Activated naive CD8-positive, alpha-beta T cell treated with anti-CD3 and anti-CD28 coated beads, Interleukin-2, amount 50 U/mL, for 24 hours (primary cell): ENCODE data around the gene PRKN.

Experiments
- ATAC-seq: fragments of 150-1000 bp; cut with Tn5 transposase; one replicate; pipeline ENCODE4 v1.10.0; 2021
- DNase-seq: peaks from one replicate; pipeline ENCODE4 v3.0.0; 2021
- H3K27ac Mint-ChIP-seq: one replicate; pipeline ENCODE4 v1.8.0; 2021; ENCODE audit warnings: mild to moderate bottlenecking, mixed read lengths
- H3K27me3 Mint-ChIP-seq: one replicate; pipeline ENCODE4 v1.8.0; 2021; ENCODE audit warnings: mixed read lengths
- H3K36me3 Mint-ChIP-seq: one replicate; pipeline ENCODE4 v1.8.0; 2021; ENCODE audit warnings: low read depth, mixed read lengths
- H3K4me1 Mint-ChIP-seq: one replicate; pipeline ENCODE4 v1.8.0; 2021; ENCODE audit warnings: mixed read lengths
- H3K4me3 Mint-ChIP-seq: one replicate; pipeline ENCODE4 v1.8.0; 2021; ENCODE audit warnings: mild to moderate bottlenecking, moderate library complexity, mixed read lengths
- H3K9me3 Mint-ChIP-seq: one replicate; pipeline ENCODE4 v1.8.0; 2021; ENCODE audit warnings: mixed read lengths

PRKN gene

DNA sequence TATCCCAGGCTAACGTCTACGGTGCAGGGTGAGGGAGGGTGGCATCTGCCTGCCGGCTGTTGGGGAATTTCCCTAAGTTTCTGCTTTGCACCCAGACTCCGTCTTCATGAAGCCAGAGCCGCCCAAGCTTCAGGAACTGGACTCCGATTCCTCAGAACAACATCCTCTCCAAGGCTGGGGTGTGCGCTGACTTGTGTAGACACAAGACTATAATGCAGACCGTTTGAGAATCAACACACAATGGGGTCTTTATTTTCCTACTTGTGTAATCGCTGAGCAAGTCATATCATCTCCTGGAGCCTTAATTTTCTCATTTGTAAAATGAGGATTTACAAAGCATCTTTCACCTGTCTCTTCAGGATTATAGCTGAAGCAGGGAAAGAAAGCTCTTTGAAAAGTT lies 1293.2 kb downstream of the PRKN start:
- ATAC-seq (no peak), DNase-seq (no peak)
- no peaks in the 10 kb centered on the region for H3K27me3 Mint-ChIP-seq
- no peaks in the 10 kb centered on the region for H3K36me3 Mint-ChIP-seq
- H3K4me1 Mint-ChIP-seq: peaks cover 2% of the 10 kb centered on the region
- no peak overlapping the region for H3K27ac Mint-ChIP-seq
- no peak overlapping the region for H3K4me3 Mint-ChIP-seq
- peaks cover under 1% of the 10 kb centered on the region for H3K9me3 Mint-ChIP-seq

- Mint-ChIP-seq H3K27ac (no peak overlapping the region), H3K27me3 (no peaks in the 10 kb centered on the region), H3K4me3 (no peak overlapping the region), H3K4me1 (no peaks in the 10 kb centered on the region), H3K9me3 (peaks cover 4% of the 10 kb centered on the region), H3K36me3 (no peaks in the 10 kb centered on the region)
- no peak for DNase-seq
- ATAC-seq: no peak
Observed at GRCh38 chr6:161432546-161432945, 1295.0 kb downstream of the PRKN start.

DNA sequence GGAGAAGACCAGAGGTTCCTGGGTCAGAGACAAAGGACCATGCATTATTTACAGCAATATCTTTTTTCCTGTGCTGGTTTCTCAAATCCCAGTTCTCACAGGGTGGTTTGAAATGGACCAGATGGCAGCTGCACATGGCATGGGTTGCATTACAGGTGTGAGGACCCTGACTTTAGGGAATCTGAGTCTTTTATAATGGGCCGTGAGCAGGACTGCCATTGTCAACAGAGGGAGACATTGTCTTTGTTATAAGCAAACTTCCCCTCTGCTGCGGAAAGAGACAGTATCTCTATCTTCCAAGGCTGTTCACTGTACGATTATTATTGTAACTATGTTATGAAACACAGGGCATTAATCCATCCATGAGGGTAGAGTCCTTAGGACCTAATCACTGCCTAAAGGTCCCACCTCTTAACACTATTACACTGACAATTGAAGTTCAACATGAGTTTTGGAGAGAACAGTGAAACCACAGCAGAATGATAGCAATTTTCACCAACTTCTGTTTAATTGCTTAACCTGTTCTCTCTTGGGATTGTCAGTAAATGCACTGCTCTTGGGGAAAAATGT lies 1297.6 kb downstream of the PRKN start:
- ATAC-seq (no peak), DNase-seq (no peak)
- Mint-ChIP-seq H3K27ac (no peak overlapping the region), H3K27me3 (no peaks in the 10 kb centered on the region), H3K9me3 (peaks cover 4% of the 10 kb centered on the region), H3K4me3 (no peak overlapping the region), H3K4me1 (no peaks in the 10 kb centered on the region), H3K36me3 (no peaks in the 10 kb centered on the region)

DNA sequence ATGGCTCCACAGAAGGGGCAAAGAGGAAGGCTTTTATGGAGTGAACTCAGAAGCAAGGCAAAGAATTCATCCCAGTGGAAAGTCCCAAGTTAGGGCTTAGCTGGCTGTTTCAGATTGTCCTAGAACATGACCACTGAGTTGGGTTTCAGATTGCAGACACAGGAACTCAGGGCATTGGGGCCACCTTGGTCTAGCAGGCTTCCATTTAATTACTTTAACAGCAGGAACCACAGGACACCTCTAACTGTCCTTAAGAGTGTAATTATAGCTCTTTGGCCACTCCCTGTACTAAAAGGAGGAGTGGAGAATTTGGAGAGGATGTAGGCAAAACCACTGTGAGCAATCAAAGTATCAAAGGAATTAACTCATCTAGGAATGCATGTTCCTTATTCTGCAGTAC lies 1303.1 kb downstream of the PRKN start:
- DNase-seq (no peak), ATAC-seq (no peak)
- Mint-ChIP-seq H3K27ac (no peak overlapping the region), H3K4me3 (no peak overlapping the region), H3K9me3 (peaks cover 4% of the 10 kb centered on the region), H3K36me3 (no peaks in the 10 kb centered on the region), H3K27me3 (no peaks in the 10 kb centered on the region), H3K4me1 (no peaks in the 10 kb centered on the region)

DNA sequence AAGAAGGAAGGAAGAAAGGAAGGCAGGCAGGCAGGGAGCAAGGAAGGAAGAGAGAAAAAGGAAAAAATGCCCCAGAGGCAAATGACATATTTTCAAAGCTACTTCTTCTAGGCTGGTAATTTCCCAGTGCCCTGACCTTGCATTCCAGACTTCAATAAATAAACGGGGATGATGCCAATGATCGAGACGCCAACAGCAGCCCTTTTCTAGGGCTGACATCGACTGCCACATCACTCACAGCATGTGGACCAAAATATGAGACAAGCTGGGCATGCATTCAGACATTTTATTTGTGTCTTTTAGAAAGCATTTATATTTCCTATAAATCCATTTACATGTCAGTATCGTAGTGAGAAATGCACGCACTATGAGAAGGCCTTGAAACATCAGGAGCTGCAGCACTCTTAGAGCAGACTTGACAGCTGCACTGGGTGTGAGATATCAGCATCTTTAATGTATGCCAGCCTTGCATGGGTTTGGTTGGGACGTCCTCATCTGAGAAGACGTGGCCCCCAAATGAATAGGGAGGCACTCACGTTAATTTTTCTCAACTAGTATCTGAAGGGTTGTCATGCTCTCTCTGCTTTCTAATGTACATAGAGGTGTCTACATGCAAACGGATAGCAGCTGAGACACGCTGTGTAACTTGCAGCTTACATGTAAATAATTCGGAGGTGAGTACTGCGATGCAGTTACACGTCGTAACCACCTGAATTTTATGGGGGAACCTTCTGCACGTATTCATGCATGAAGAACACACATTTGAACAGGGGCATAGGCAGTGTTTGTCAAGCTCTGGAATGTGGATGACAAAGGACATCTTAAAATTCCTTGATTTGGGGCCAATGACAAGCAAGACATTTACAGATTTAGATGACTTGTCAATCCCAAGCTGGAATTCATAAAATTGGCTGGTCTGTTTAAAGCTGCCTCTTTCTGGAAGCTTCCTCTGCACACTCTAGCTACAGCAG lies 1304.6 kb downstream of the PRKN start:
- Mint-ChIP-seq H3K36me3 (no peaks in the 10 kb centered on the region), H3K27me3 (peaks cover 2% of the 10 kb centered on the region), H3K4me1 (no peaks in the 10 kb centered on the region), H3K9me3 (no peaks in the 10 kb centered on the region), H3K27ac (no peak overlapping the region), H3K4me3 (no peak overlapping the region)
- DNase-seq (no peak), ATAC-seq (no peak)

- Mint-ChIP-seq H3K9me3 (no peaks in the 10 kb centered on the region), H3K4me3 (no peak overlapping the region), H3K4me1 (no peaks in the 10 kb centered on the region), H3K27me3 (peaks cover 3% of the 10 kb centered on the region), H3K36me3 (no peaks in the 10 kb centered on the region), H3K27ac (no peak overlapping the region)
- no peak for ATAC-seq
- DNase-seq: peak; percentile 10
Observed at GRCh38 chr6:161418463-161418945, 1309.1 kb downstream of the PRKN start.

DNA sequence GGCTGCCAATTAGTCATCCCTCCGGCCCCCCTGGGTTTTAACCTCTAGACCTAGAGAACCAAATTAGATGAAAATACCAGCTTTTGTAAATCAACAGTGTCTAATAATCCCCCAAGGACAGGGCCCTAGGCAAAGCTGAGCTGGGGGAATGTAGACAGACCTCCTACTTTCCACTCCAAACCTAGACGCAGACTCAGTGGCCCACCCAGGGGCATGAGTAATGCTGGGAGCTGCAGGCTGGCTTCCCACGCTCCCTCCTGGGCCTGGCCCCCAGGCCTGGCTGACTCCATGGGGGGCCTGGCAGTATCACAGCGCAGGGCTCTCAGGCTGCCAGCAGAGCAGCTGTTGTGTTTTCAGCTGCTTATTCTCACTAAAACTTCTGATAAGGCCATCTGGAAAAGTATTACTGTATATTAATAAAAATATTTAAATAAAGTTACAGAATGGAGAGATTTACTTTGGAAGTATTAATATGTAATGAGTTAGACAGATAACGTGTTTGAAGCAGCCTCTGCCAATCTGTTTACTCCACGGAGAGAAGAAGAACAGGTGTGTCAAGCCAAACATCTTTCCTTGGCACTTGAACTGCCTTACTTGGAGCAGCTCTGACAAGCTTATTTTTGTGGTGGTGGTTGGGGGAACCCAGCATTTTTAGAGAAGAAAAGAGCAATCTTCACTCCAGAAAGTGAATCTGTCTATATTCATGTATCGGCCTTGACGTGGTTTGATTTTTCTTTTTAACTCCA lies 1309.7 kb downstream of the PRKN start:
- Mint-ChIP-seq H3K4me3 (no peak overlapping the region), H3K9me3 (no peaks in the 10 kb centered on the region), H3K36me3 (no peaks in the 10 kb centered on the region), H3K4me1 (no peaks in the 10 kb centered on the region), H3K27me3 (peaks cover 3% of the 10 kb centered on the region), H3K27ac (no peak overlapping the region)
- ATAC-seq (no peak), DNase-seq (no peak)

DNA sequence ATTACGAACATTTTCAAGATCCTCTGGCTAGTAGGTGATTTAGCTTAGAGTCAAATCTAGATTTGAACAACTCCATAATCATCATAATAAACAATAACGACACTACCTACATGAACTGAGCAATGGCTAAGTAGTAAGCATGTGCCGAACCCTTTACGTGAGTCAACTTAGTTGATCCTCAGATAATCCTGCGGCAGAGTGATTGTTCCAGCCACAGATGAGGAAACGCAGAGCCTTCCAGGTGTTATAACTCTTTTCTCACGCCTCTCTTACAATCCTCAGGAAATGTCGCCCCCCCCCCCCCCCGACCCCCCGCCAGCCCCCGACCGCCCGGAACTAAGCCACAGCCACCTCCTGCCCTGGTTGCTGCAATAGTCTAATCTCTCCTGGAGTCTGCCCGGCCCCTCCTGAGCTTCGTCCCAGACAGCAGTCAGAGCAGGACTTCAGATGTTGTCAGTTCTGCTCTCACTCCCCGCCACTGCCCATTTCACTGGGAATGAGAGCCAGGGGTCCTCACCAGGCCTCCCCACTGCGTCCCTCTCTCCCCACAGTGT lies 1312.2 kb downstream of the PRKN start:
- H3K27ac Mint-ChIP-seq: no peak overlapping the region
- no peaks in the 10 kb centered on the region for H3K9me3 Mint-ChIP-seq
- H3K4me3 Mint-ChIP-seq: no peak overlapping the region
- no peaks in the 10 kb centered on the region for H3K36me3 Mint-ChIP-seq
- H3K4me1 Mint-ChIP-seq: no peaks in the 10 kb centered on the region
- DNase-seq (no peak), ATAC-seq (no peak)
- H3K27me3 Mint-ChIP-seq: peaks cover 3% of the 10 kb centered on the region

GRCh38 chr6:161414707-161415106 lies 1312.9 kb downstream of the PRKN start:
- no peaks in the 10 kb centered on the region for H3K9me3 Mint-ChIP-seq
- no peak overlapping the region for H3K4me3 Mint-ChIP-seq
- H3K36me3 Mint-ChIP-seq: no peaks in the 10 kb centered on the region
- peaks cover 3% of the 10 kb centered on the region for H3K27me3 Mint-ChIP-seq
- no peak for DNase-seq
- H3K27ac Mint-ChIP-seq: no peak overlapping the region
- no peaks in the 10 kb centered on the region for H3K4me1 Mint-ChIP-seq
- no peak for ATAC-seq

GRCh38 chr6:161414180-161414579 lies 1313.4 kb downstream of the PRKN start:
- Mint-ChIP-seq H3K27me3 (peaks cover 3% of the 10 kb centered on the region), H3K9me3 (no peaks in the 10 kb centered on the region), H3K4me3 (no peak overlapping the region), H3K27ac (no peak overlapping the region), H3K4me1 (no peaks in the 10 kb centered on the region), H3K36me3 (no peaks in the 10 kb centered on the region)
- ATAC-seq (no peak), DNase-seq (no peak)

DNA sequence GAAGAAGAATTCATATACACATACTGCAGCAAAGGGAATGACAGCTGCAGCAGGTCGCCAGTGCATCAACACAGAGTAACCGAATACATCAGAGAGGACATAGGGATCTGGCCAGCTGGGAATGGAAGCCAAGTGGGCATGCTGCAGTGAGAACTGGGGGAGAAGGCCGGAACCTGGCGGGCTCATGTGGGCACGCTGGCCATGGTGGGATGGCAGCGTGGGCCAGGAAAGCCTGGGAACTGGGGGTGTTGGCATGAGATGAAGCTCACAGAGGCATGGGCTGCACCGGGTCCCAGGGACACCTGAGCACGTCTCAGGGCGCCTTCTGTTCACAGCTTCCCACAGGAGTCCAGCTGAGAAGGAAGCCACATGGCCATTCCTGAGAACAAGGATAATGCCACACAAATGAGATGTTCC lies 1314.2 kb downstream of the PRKN start:
- peaks cover 3% of the 10 kb centered on the region for H3K27me3 Mint-ChIP-seq
- ATAC-seq (no peak), DNase-seq (no peak)
- no peak overlapping the region for H3K4me3 Mint-ChIP-seq
- H3K4me1 Mint-ChIP-seq: no peaks in the 10 kb centered on the region
- no peak overlapping the region for H3K27ac Mint-ChIP-seq
- H3K9me3 Mint-ChIP-seq: no peaks in the 10 kb centered on the region
- no peaks in the 10 kb centered on the region for H3K36me3 Mint-ChIP-seq

DNA sequence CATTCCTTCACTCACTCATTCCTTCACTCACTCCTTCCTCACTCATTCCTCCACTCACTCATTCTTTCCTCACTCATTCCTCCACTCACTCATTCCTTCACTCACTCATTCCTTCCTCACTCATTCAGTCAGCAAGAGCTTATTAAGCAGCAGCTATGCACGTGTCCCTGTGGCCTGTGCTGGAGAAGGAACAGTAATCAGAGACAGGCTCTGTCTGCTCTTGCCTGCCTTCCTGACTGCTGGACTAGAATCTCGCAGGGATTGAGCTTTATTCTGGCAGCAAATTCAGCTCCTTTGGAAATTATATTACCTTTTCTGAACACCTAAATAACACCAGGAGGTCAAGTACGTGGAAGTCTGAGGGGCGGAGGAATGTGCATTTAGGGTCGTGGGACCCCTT lies 1314.8 kb downstream of the PRKN start:
- DNase-seq (no peak), ATAC-seq (no peak)
- H3K9me3 Mint-ChIP-seq: no peaks in the 10 kb centered on the region
- H3K4me3 Mint-ChIP-seq: no peak overlapping the region
- H3K27me3 Mint-ChIP-seq: peaks cover 2% of the 10 kb centered on the region
- H3K4me1 Mint-ChIP-seq: no peaks in the 10 kb centered on the region
- H3K27ac Mint-ChIP-seq: no peak overlapping the region
- H3K36me3 Mint-ChIP-seq: no peaks in the 10 kb centered on the region

DNA sequence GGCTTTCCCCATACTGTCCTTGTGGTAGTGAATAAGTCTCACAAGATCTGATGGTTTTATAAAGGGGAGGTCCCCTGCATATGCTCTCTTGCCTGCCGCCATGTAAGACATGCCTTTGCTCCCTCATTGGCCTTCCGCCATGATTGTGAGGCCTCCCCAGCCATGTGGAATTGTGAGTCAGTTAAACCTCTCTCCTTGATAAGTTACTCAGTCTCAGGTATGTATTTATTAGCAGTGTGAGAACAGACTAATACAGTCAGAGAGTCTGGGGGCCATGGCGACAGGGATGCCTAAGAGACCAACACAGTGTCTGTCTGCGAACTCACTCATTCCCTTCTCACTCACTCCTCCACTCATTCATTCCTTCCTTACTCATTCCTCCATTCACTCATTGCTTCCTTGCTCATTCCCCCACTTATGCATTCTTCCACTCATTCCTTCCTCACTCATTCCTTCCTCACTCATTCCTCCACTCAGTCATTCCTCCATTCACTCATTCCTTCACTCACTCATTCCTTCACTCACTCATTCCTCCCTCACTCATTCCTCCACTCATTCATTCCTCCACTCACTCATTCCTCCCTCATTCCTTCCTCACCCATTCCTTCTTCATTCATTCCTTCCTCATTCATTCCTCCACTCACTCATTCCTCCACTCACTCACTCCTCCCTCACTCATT lies 1316.2 kb downstream of the PRKN start:
- DNase-seq (no peak), ATAC-seq (no peak)
- H3K4me1 Mint-ChIP-seq: no peaks in the 10 kb centered on the region
- H3K4me3 Mint-ChIP-seq: no peak overlapping the region
- no peak overlapping the region for H3K27ac Mint-ChIP-seq
- H3K9me3 Mint-ChIP-seq: no peaks in the 10 kb centered on the region
- H3K27me3 Mint-ChIP-seq: peaks cover 1% of the 10 kb centered on the region
- H3K36me3 Mint-ChIP-seq: no peaks in the 10 kb centered on the region

GRCh38 chr6:161410736-161411135 lies 1316.8 kb downstream of the PRKN start:
- Mint-ChIP-seq H3K4me1 (no peaks in the 10 kb centered on the region), H3K27me3 (no peaks in the 10 kb centered on the region), H3K4me3 (no peak overlapping the region), H3K36me3 (no peaks in the 10 kb centered on the region), H3K27ac (no peak overlapping the region), H3K9me3 (no peaks in the 10 kb centered on the region)
- DNase-seq (no peak), ATAC-seq (no peak)
